MV-4-11 (cell line): Measurements from ENCODE around the gene FBXL12.
"Not testable (repeated sequence)": the region's sequence is repeated elsewhere in the genome, so short reads cannot be mapped to it uniquely, and the experiment has no call there.

ENCODE experiments used
- DNase-seq: peaks from one replicate; lab custom pipeline; 2025; lab: John Stamatoyannopoulos, UW

Gene FBXL12

GRCh38 chr19:9792206-9793070 lies 26.4 kb downstream of the FBXL12 start:
- DNase-seq = peak; percentile 44

GRCh38 chr19:9791552-9792205 lies 27.2 kb downstream of the FBXL12 start:
- peak; percentile 52 for DNase-seq

GRCh38 chr19:9791073-9791367 lies 27.9 kb downstream of the FBXL12 start:
- DNase-seq = not testable (repeated sequence)

- not testable (repeated sequence) for DNase-seq
These were observed 29.3 kb downstream of the FBXL12 start for GRCh38 chr19:9789579-9789978.

GRCh38 chr19:9789066-9789465 lies 29.8 kb downstream of the FBXL12 start:
- DNase-seq = no peak

GRCh38 chr19:9788604-9789003 lies 30.3 kb downstream of the FBXL12 start:
- DNase-seq = not testable (repeated sequence)

GRCh38 chr19:9786819-9787218 lies 32.1 kb downstream of the FBXL12 start:
- no peak for DNase-seq

- DNase-seq = no peak
These were observed 32.5 kb downstream of the FBXL12 start for GRCh38 chr19:9786342-9786741.

GRCh38 chr19:9785367-9786331 lies 33.2 kb downstream of the FBXL12 start:
- peak; percentile 78 for DNase-seq

GRCh38 chr19:9784163-9784496 lies 34.7 kb downstream of the FBXL12 start:
- DNase-seq = not testable (repeated sequence)

GRCh38 chr19:9782338-9782737 lies 36.5 kb downstream of the FBXL12 start:
- DNase-seq = peak; percentile 43

GRCh38 chr19:9768175-9769112 lies 50.4 kb downstream of the FBXL12 start, which contains the start of gene ZNF846:
Gene ZNF846 (minus strand): TSS chr19:9768738. CDS start chr19:9764950, 3,788 bp downstream.
- peak; percentile 98 for DNase-seq
